GM13977 (cell line): ENCODE results near the gene TP53I11.
A peak's percentile ranks its signal among the peaks of the same experiment; 100 is the strongest.

Experiments used
- DNase-seq: peaks from one replicate; pipeline ENCODE4 v3.0.0; 2012; ENCODE audit warnings: low spot score
- in situ Hi-C: fragments of 300-500 bp; cut with MboI; formaldehyde crosslinking; loops from one replicate; pipeline ENCODE4 v1.12.0; 2022; ENCODE audit warnings: low sequenced_read_pairs, low pct_unique_long_range_greater_than_20kb, mixed read lengths, inconsistent platforms; ENCODE audit not compliant: unreplicated experiment
- TF ChIP-seq, protein P1 (sequence below): IDR thresholded peaks from 2 replicates; pipeline ENCODE4 v1.5.1; 2012; ENCODE audit warnings: mild to moderate bottlenecking, control low read depth; ENCODE audit not compliant: insufficient read depth; ENCODE audit errors: extremely low read depth, missing control alignments

The TP53I11 gene

DNA sequence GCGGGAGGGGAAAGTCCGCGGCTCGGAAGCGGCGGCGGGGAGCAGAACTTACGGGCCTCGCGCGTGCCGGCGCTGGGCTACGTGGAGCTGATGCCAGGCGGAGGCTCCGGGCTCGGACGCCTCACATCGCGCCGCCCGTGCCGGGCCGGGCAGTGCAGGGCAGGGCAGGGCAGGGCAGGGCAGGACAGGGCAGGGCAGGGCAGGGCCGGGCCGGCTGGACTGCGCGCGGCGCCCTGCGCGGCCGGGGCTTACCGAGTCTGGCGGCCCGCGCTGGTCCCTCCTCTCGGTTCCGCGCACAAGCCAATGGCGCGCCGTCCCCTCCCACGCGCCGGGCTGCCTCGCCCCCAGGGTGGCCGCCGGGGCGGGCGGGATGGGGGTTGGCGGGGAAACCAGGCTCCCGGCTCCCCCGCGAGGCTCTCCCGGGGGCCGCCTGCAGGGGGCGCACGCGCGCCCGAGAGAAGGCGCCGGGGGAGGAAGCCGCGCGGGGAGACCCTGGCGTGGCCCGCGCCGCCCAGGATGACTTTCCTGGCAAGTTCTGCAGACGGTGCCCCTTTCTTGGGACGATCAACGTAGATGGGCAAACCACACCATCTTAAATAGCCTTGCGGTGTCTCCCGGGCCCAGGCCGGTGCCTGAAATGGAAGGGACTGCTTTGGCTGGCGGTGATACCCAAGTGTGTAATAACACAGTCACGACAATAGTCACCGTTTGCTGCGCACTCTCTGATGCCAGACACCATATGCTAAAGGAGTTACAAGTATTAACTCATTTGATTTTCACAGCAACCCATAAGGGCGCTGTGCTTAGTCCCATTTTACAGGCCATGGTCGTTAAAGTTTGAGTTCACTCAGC is at the start of gene TP53I11:
Gene TP53I11 (minus strand): TSS at position 259 of the 852 bp plus-strand sequence. CDS start 12,548 bp downstream, outside the sequence.
- in situ Hi-C loops = no loop called here
- DNase-seq = peak; percentile 82
- TF ChIP-seq, protein P1, sequence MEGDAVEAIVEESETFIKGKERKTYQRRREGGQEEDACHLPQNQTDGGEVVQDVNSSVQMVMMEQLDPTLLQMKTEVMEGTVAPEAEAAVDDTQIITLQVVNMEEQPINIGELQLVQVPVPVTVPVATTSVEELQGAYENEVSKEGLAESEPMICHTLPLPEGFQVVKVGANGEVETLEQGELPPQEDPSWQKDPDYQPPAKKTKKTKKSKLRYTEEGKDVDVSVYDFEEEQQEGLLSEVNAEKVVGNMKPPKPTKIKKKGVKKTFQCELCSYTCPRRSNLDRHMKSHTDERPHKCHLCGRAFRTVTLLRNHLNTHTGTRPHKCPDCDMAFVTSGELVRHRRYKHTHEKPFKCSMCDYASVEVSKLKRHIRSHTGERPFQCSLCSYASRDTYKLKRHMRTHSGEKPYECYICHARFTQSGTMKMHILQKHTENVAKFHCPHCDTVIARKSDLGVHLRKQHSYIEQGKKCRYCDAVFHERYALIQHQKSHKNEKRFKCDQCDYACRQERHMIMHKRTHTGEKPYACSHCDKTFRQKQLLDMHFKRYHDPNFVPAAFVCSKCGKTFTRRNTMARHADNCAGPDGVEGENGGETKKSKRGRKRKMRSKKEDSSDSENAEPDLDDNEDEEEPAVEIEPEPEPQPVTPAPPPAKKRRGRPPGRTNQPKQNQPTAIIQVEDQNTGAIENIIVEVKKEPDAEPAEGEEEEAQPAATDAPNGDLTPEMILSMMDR = peak; percentile 45

GRCh38 chr11:44999068-44999467 is 48.4 kb upstream of the TP53I11 start:
- DNase-seq = no peak
- in situ Hi-C loops = no loop called here
- TF ChIP-seq, protein P1 = no peak

DNA sequence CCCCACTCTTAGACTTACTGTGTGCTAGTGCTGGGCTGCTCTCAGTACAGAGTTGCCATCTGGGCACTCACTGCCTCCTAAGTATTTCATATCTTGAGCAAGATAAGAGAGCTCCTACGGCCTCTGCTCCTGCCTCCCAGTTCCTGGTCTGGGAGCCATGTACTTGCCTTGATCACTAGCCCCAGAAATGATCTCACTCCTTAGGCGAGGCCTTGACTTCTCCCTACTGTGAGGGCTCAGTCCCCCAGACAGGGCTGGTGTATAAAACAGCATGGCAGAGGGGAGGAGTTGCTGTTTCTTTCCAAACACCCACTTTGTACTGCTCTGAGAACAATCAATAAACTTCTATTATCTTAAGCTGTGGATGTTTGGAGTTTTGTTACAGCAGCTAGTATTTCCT is 47.4 kb upstream of the TP53I11 start:
- TF ChIP-seq, protein P1 = no peak
- DNase-seq = no peak
- in situ Hi-C loops = no loop called here

DNA sequence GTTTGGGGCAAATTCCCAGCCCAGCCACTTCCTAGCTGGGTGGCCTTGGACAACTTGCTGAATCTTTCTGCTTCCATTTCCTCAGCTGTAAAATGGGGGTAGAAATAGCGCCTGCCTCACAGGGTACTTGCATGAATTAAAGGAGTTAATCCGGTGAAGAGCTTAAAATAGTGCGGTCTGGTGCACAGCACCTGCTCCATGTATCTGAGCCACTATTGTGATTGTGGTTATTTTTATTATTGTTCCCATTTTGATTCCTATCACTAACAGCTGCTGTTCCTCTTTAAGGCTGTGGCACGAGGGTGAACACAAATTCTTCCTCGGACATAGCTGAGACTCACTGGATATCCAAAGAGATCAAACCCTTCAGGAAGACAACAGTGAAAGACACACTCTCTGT is 46.9 kb upstream of the TP53I11 start:
- TF ChIP-seq, protein P1 = no peak
- DNase-seq = no peak
- in situ Hi-C loops = no loop called here

DNA sequence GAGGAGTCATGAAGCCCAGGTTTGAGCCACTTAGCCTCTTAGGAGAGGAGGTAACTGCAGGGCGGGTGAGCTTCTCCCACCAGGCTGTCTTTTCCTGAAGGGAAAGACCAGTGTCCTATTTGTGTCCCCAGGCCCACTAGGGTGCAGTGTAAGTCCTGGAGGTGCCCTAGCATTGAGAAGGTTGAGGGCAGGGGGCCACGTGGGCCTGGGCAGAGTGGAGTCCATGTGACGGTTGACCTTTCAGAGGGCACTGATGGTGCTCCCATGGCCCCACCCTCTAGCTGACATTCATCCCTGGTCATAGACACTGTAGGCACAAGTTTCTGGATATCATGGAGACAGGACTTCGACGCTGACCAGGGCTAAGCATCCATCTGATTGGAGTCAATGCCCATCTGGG is 44.1 kb upstream of the TP53I11 start:
- TF ChIP-seq, protein P1 = no peak
- DNase-seq = no peak
- in situ Hi-C loops = no loop called here

GRCh38 chr11:44993971-44994704 is 43.5 kb upstream of the TP53I11 start:
- in situ Hi-C loops = no loop called here

More at GRCh38 chr11:44993971-44994704, 43.5 kb upstream of the TP53I11 start:
- TF ChIP-seq, protein P1 = no peak
- no peak for DNase-seq
